ENCODE data around the gene EFCAB5. TPM values are rescaled to one million over a fixed set of nuclear protein-coding genes. Genes with fewer than 3 reads are reported as not detected.
A peak's percentile ranks its signal among the peaks of the same experiment; 100 is the strongest.

Gene EFCAB5
- total RNA-seq, 1 experiment from 2014 or later = 0.96 TPM

- Mint-ChIP-seq H3K27me3 (ENCODE audit: insufficient read depth, unreplicated experiment) (no peaks in the 10 kb centered on the region), H3K36me3 (ENCODE audit: insufficient read depth, unreplicated experiment) (no peaks in the 10 kb centered on the region), H3K4me1 (ENCODE audit: insufficient read depth, unreplicated experiment) (no peaks in the 10 kb centered on the region), H3K9me3 (ENCODE audit: unreplicated experiment) (peaks cover 14% of the 10 kb centered on the region), H3K4me3 (ENCODE audit: unreplicated experiment) (no peak overlapping the region), H3K27ac (ENCODE audit: low read depth, unreplicated experiment) (no peak overlapping the region)
- no peak for DNase-seq (ENCODE audit: unreplicated experiment)
- ChIA-PET CTCF (interaction anchor here (0.6 kb wide), 1 partner anchor 136 kb away, joined by 3 read pairs; no protein-coding TSS in a partner anchor), POLR2A (interaction anchor here (0.8 kb wide), 1 partner anchor 11 kb away, joined by 4 read pairs; no protein-coding TSS in a partner anchor)
- intact Hi-C loops (cut with micrococcal nuclease) = no loop called here
- no TSS peak for BruUV-seq (replicated peaks)
- no peak for TF ChIP-seq CTCF (IDR thresholded peaks at IDR 0.05; ENCODE audit: unreplicated experiment)
Observed at GRCh38 chr17:29968271-29968670, 26.8 kb downstream of the EFCAB5 start.

- Mint-ChIP-seq H3K27me3 (ENCODE audit: insufficient read depth, unreplicated experiment) (no peaks in the 10 kb centered on the region), H3K4me3 (ENCODE audit: unreplicated experiment) (no peak overlapping the region), H3K4me1 (ENCODE audit: insufficient read depth, unreplicated experiment) (no peaks in the 10 kb centered on the region), H3K36me3 (ENCODE audit: insufficient read depth, unreplicated experiment) (no peaks in the 10 kb centered on the region), H3K27ac (ENCODE audit: low read depth, unreplicated experiment) (no peak overlapping the region), H3K9me3 (ENCODE audit: unreplicated experiment) (peaks cover 8% of the 10 kb centered on the region)
- no TSS peak for BruUV-seq (replicated peaks)
- DNase-seq (ENCODE audit: unreplicated experiment) = no peak
- no peak for TF ChIP-seq CTCF (IDR thresholded peaks at IDR 0.05; ENCODE audit: unreplicated experiment)
- POLR2A ChIA-PET = no interaction called here
- CTCF ChIA-PET = interaction anchor here (1.0 kb wide), 1 partner anchor 12 kb away, joined by 4 read pairs; no protein-coding TSS in a partner anchor
- intact Hi-C loops (cut with micrococcal nuclease) = no loop called here
Observed at GRCh38 chr17:29972277-29972676, 30.8 kb downstream of the EFCAB5 start.

GRCh38 chr17:29973005-29973404 lies 31.6 kb downstream of the EFCAB5 start:
- H3K27ac Mint-ChIP-seq (ENCODE audit: low read depth, unreplicated experiment) = no peak overlapping the region
- no peaks in the 10 kb centered on the region for H3K27me3 Mint-ChIP-seq (ENCODE audit: insufficient read depth, unreplicated experiment)
- no peaks in the 10 kb centered on the region for H3K4me1 Mint-ChIP-seq (ENCODE audit: insufficient read depth, unreplicated experiment)
- ChIA-PET CTCF (interaction anchor here (1.0 kb wide), 1 partner anchor 11 kb away, joined by 4 read pairs; no protein-coding TSS in a partner anchor), POLR2A (no interaction called here)
- peaks cover 8% of the 10 kb centered on the region for H3K9me3 Mint-ChIP-seq (ENCODE audit: unreplicated experiment)
- no peak for TF ChIP-seq CTCF (IDR thresholded peaks at IDR 0.05; ENCODE audit: unreplicated experiment)
- BruUV-seq (replicated peaks) = no TSS peak
- H3K4me3 Mint-ChIP-seq (ENCODE audit: unreplicated experiment) = no peak overlapping the region
- no peak for DNase-seq (ENCODE audit: unreplicated experiment)
- no peaks in the 10 kb centered on the region for H3K36me3 Mint-ChIP-seq (ENCODE audit: insufficient read depth, unreplicated experiment)
- intact Hi-C loops (cut with micrococcal nuclease) = no loop called here

GRCh38 chr17:29977836-29978235 lies 36.4 kb downstream of the EFCAB5 start:
- ChIA-PET CTCF (interaction anchor here (0.6 to 1.1 kb wide), 4 partner anchors 13 to 126 kb away, joined by 3 to 4 read pairs (median 3); no protein-coding TSS in a partner anchor), POLR2A (interaction anchor here (0.6 to 1.0 kb wide), 3 partner anchors 12 to 386 kb away, joined by 3 read pairs; partner anchors contain the start of gene SSH2)
- peak; percentile 57 for DNase-seq (ENCODE audit: unreplicated experiment)
- no peaks in the 10 kb centered on the region for H3K4me1 Mint-ChIP-seq (ENCODE audit: insufficient read depth, unreplicated experiment)
- no peaks in the 10 kb centered on the region for H3K9me3 Mint-ChIP-seq (ENCODE audit: unreplicated experiment)
- H3K36me3 Mint-ChIP-seq (ENCODE audit: insufficient read depth, unreplicated experiment) = no peaks in the 10 kb centered on the region
- intact Hi-C loops (cut with micrococcal nuclease) = no loop called here
- H3K4me3 Mint-ChIP-seq (ENCODE audit: unreplicated experiment) = no peak overlapping the region
- H3K27me3 Mint-ChIP-seq (ENCODE audit: insufficient read depth, unreplicated experiment) = no peaks in the 10 kb centered on the region
- BruUV-seq (replicated peaks) = no TSS peak
- no peak for TF ChIP-seq CTCF (IDR thresholded peaks at IDR 0.05; ENCODE audit: unreplicated experiment)
- H3K27ac Mint-ChIP-seq (ENCODE audit: low read depth, unreplicated experiment) = no peak overlapping the region

Measured in MCF 10A (cell line).